OCI-LY1 (cell line): ENCODE data around the gene YWHAH.
A peak's percentile ranks its signal among the peaks of the same experiment; 100 is the strongest.

Experiments
- H2AFZ ChIP-seq: fragments of 200-600 bp; sonication (generic), shearing (Covaris generic); 2 replicates; pipeline ENCODE4 v1.6.0; 2014; ENCODE audit warnings: antibody characterized with exemption, mild to moderate bottlenecking, low read length
- H3F3A ChIP-seq: fragments of 200-600 bp; sonication (generic), shearing (Covaris generic); 2 replicates; pipeline ENCODE4 v1.6.0; 2014; ENCODE audit warnings: mild to moderate bottlenecking, antibody characterized with exemption, low read length, moderate library complexity; ENCODE audit not compliant: insufficient read depth
- H3K27ac ChIP-seq: fragments of 200-600 bp; sonication (generic); 2 replicates; pipeline ENCODE4 v1.5.1; 2014; ENCODE audit warnings: low read length, mixed run types, mild to moderate bottlenecking, low read depth; ENCODE audit not compliant: poor library complexity, severe bottlenecking
- H3K27me3 ChIP-seq: fragments of 200-600 bp; sonication (generic); 2 replicates; pipeline ENCODE4 v1.6.0; 2014; ENCODE audit warnings: antibody characterized with exemption, mild to moderate bottlenecking, low read length, moderate library complexity; ENCODE audit not compliant: insufficient read depth
- H3K36me3 ChIP-seq: fragments of 200-600 bp; sonication (generic); 2 replicates; pipeline ENCODE4 v1.6.1; 2014; ENCODE audit warnings: mild to moderate bottlenecking, antibody characterized with exemption, low read length, moderate library complexity, mixed read lengths; ENCODE audit not compliant: insufficient read depth
- H3K4me1 ChIP-seq: fragments of 200-600 bp; sonication (generic); 2 replicates; pipeline ENCODE4 v1.5.1; 2014; ENCODE audit warnings: mild to moderate bottlenecking, low read length, moderate library complexity; ENCODE audit not compliant: insufficient read depth, severe bottlenecking
- H3K4me2 ChIP-seq: fragments of 200-600 bp; sonication (generic), shearing (Covaris generic); 2 replicates; pipeline ENCODE4 v1.6.1; 2014; ENCODE audit warnings: low read length
- H3K4me3 ChIP-seq: fragments of 200-600 bp; sonication (generic); 2 replicates; pipeline ENCODE4 v1.5.1; 2014; ENCODE audit warnings: low read length, low read depth, mild to moderate bottlenecking, mixed read lengths; ENCODE audit not compliant: poor library complexity, severe bottlenecking
- H3K79me2 ChIP-seq: fragments of 200-600 bp; shearing (Covaris generic); 2 replicates; pipeline ENCODE4 v1.6.1; 2016; ENCODE audit warnings: mixed run types, low read length, mixed read lengths; ENCODE audit not compliant: insufficient read depth
- H3K9ac ChIP-seq: fragments of 200-600 bp; sonication (generic), shearing (Covaris generic); 2 replicates; pipeline ENCODE4 v1.6.1; 2014; ENCODE audit warnings: mild to moderate bottlenecking, low read length, mixed read lengths
- H3K9me2 ChIP-seq: fragments of 200-600 bp; sonication (generic), shearing (Covaris generic); 2 replicates; pipeline ENCODE4 v1.6.1; 2014; ENCODE audit warnings: low read depth, mild to moderate bottlenecking, low read length, mixed read lengths
- H3K9me3 ChIP-seq: fragments of 200-600 bp; shearing (Covaris generic); 2 replicates; pipeline ENCODE4 v1.6.1; 2014; ENCODE audit warnings: low read length, mixed read lengths
- H4K20me1 ChIP-seq: fragments of 200-600 bp; sonication (generic), shearing (Covaris generic); 2 replicates; pipeline ENCODE4 v1.6.0; 2016; ENCODE audit warnings: mild to moderate bottlenecking, low read length; ENCODE audit not compliant: insufficient read depth
- CTCF ChIP-seq: fragments of 200-600 bp; sonication (generic), shearing (Covaris generic); IDR thresholded peaks from 2 replicates; pipeline ENCODE4 v1.5.1; 2017; ENCODE audit warnings: mild to moderate bottlenecking, antibody characterized with exemption, low read length, moderate library complexity, mixed read lengths
- EZH2 ChIP-seq: fragments of 200-600 bp; sonication (generic), shearing (Covaris generic); IDR thresholded peaks from 2 replicates; pipeline ENCODE4 v1.8.0; 2017; ENCODE audit warnings: borderline replicate concordance, mixed run types, mild to moderate bottlenecking, antibody characterized with exemption, low read length, moderate library complexity, mixed read lengths

Gene YWHAH

GRCh38 chr22:31970490-31971444 is 26.4 kb downstream of the YWHAH start:
- H3K79me2 ChIP-seq: no peaks in the 10 kb centered on the region
- H3K4me3 ChIP-seq: peak overlapping the region; percentile 60
- no peaks in the 10 kb centered on the region for H3F3A ChIP-seq
- H3K27me3 ChIP-seq: peaks cover 5% of the 10 kb centered on the region; the same call in 1 of the 2 replicates
- H3K9me3 ChIP-seq: no peaks in the 10 kb centered on the region
- H3K9ac ChIP-seq: no peak overlapping the region; the same call in 1 of the 2 replicates
- no peaks in the 10 kb centered on the region for H4K20me1 ChIP-seq
- TF ChIP-seq CTCF: peak; percentile 86
- TF ChIP-seq EZH2: no peak
- peaks cover 18% of the 10 kb centered on the region for H3K4me1 ChIP-seq
- no peak overlapping the region for H3K27ac ChIP-seq
- no peaks in the 10 kb centered on the region for H3K9me2 ChIP-seq
- peak overlapping the region; percentile 82 for H3K4me2 ChIP-seq
- H2AFZ ChIP-seq: no peak overlapping the region
- H3K36me3 ChIP-seq: no peaks in the 10 kb centered on the region

- Histone ChIP-seq H3K27ac (no peak overlapping the region), H3K36me3 (no peaks in the 10 kb centered on the region), H2AFZ (no peak overlapping the region), H3K4me2 (no peak overlapping the region), H3K79me2 (no peaks in the 10 kb centered on the region), H3K9ac (no peak overlapping the region), H3K27me3 (peaks cover 5% of the 10 kb centered on the region; the same call in 1 of the 2 replicates), H3K4me1 (peaks cover 18% of the 10 kb centered on the region), H3F3A (no peaks in the 10 kb centered on the region), H3K9me3 (no peaks in the 10 kb centered on the region), H3K9me2 (no peaks in the 10 kb centered on the region), H4K20me1 (no peaks in the 10 kb centered on the region), H3K4me3 (no peak overlapping the region)
- no peak for TF ChIP-seq EZH2
- TF ChIP-seq CTCF: no peak
These were observed 27.8 kb downstream of the YWHAH start for GRCh38 chr22:31972180-31972579.

- Histone ChIP-seq H3K4me1 (peaks cover 18% of the 10 kb centered on the region), H3K9me3 (no peaks in the 10 kb centered on the region), H3K9ac (no peak overlapping the region), H3K27me3 (peaks cover 5% of the 10 kb centered on the region; the same call in 1 of the 2 replicates), H3F3A (no peaks in the 10 kb centered on the region), H3K79me2 (no peaks in the 10 kb centered on the region), H3K27ac (no peak overlapping the region), H2AFZ (no peak overlapping the region), H4K20me1 (no peaks in the 10 kb centered on the region), H3K4me3 (no peak overlapping the region), H3K9me2 (no peaks in the 10 kb centered on the region), H3K4me2 (no peak overlapping the region), H3K36me3 (no peaks in the 10 kb centered on the region)
- no peak for TF ChIP-seq CTCF
These were observed 29.4 kb downstream of the YWHAH start for GRCh38 chr22:31973739-31974138.
